Glomerular visceral epithelial cell (primary cell): ENCODE measurements around the gene INPP4A.

Experiments used
- DNase-seq: peaks from one replicate; pipeline ENCODE4 v3.0.0-alpha.2; 2016; ENCODE audit errors: extremely low spot score

The INPP4A gene

GRCh38 chr2:98476192-98476868, 31.7 kb downstream of the INPP4A start:
- DNase-seq = peak; percentile 36

GRCh38 chr2:98477036-98477435, 32.4 kb downstream of the INPP4A start:
- DNase-seq = no peak

GRCh38 chr2:98477506-98477905, 32.8 kb downstream of the INPP4A start:
- DNase-seq = no peak

- no peak for DNase-seq
Observed at GRCh38 chr2:98478088-98478551, 33.5 kb downstream of the INPP4A start.

GRCh38 chr2:98478907-98479306, 34.2 kb downstream of the INPP4A start:
- no peak for DNase-seq

- no peak for DNase-seq
Observed at GRCh38 chr2:98479371-98479770, 34.7 kb downstream of the INPP4A start.

- DNase-seq = peak; percentile 84
Observed at GRCh38 chr2:98479959-98480524, 35.4 kb downstream of the INPP4A start.

DNA sequence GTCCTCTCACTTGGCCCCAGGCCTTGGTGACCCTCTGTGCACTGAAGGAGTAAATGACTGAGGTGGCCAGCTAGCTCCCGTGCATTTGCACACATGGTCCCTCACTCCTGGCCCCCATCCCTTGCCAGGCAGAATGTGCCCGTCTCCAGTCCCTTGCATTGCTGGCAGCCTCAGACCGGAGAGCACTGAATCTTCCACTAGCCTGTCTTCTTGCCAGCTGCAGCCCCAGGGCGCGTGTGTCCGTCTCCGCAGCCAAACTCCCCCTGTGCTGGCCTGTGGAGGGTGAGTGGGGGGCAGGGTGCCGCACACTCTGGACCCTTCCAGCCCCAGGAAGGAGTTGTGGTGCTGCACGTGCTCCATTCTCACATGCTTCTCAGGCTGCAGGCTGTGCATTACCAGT, 35.9 kb downstream of the INPP4A start:
- no peak for DNase-seq

DNA sequence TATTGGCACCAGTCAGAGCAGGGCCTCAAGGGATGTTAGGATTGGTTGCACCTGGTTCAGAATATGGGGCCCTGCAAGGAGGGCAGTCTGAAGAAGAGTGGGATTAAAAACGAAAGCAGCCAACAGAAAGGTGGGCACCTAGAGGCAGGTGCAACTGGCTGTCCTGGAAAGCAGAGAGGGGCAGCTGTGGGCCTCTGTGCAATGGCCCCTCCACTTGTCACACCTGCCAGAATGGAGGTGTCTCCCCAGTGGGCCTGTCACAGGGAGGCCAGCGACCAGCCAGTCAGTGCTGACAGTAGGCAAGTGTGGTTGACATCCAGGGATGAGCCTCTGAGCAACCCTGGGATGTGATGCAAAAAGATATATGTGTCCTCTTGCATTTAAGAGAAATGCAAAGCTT, 37.7 kb downstream of the INPP4A start:
- DNase-seq = no peak

DNA sequence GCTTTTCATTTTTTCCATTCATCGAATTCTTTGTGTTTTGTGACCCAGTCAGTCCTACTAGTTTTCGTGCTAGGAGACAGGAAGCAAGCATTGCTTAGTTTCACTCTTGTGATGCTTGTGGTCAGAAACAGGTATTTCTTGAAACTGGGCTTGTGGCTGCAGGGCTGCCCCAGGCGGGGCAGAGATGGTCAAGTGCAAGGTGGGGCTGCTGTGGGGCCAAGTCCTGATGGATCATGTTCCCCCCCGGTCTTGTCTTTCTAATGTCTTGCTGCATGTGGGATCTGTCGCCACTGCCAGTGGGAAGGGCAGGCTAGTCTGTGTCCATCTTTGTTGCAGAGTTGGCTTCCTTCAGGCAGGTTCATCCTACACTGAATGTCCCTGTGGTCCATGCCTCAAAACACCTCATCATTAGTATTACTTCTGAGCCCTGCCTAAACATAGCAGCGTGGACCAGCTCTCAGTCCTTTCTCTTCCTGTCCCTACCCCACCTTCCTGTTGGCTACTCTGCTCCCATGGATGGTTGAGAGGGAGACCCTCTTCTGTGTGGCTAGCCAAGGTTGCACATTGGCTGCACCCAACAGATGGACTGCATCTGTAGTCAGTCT, 38.7 kb downstream of the INPP4A start:
- peak; percentile 35 for DNase-seq

DNA sequence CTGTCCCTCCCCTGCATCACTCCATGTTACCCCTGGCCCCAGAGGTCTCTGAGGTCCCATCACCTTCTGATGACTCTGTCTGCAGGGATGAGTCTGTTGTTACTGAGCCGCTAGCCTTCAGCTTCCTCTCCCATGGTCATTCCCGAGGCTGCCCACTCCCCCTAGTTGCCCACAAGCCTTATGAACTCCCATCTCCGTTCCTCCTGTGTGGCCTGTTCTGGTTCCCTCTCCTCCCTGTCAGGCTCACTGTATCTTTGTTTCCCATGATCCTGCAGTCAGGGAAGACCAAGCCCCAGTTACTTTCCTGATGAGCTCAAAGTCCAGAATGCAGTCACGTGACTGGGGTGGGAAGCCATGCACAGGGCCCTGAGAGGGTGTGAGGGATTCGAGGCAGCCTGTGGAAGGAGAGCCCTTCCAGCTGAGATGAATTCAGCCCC, 39.5 kb downstream of the INPP4A start:
- no peak for DNase-seq

- DNase-seq = no peak
Observed at GRCh38 chr2:98484652-98485452, 40.2 kb downstream of the INPP4A start.

- no peak for DNase-seq
Observed at GRCh38 chr2:98485453-98485755, 40.7 kb downstream of the INPP4A start.

GRCh38 chr2:98486374-98486981, 41.8 kb downstream of the INPP4A start:
- no peak for DNase-seq

DNA sequence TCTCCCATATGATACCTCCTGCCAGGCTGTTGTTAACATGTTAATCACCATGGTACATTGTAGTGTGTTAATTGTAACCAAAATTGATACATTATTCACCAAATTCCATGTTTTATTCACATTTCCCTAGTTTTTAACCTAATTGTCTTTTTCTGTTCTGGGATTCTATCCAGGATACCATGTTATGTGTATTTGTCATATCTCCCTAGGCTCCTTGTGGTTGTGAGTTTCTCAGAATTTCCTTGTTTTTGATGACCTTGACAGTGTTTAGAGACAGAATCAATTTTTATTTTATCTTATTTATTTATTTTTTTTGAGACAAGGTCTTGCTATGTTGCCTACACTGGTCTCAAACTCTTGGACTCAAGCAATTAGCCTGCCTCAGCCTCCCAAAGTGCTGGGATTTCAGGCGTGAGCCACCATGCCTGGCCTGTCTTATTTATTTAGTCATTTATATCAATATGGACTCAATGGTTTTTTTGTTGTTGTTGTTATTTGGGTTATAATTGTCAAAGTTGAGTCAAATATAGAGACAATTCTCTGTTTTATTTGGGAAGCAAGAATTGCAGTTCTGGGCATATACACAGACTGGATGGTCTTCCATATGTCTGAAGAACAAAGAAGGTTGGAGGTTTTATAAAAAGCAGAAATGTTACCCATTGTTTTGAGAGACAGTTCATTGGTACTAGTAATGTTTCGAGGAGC, 42.6 kb downstream of the INPP4A start:
- DNase-seq = no peak

DNA sequence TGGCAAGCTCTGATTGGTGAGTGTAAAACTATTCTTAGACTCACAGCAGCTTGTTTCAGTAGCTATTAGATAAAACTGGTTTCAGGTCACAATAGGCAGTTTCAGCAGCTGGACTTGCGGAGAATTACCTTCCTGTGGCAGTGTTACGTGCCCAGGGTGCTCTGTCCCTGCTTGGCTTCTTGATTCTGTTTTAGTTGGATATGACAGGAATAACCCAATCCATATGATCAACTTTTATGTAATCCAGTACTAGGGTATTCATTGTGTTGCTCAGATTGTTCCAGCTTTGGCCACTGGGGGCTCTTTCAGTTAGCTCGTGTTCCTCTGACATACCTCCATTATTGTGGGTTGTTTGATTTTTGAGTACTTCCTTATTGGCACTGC, 43.1 kb downstream of the INPP4A start:
- DNase-seq = peak; percentile 26

DNA sequence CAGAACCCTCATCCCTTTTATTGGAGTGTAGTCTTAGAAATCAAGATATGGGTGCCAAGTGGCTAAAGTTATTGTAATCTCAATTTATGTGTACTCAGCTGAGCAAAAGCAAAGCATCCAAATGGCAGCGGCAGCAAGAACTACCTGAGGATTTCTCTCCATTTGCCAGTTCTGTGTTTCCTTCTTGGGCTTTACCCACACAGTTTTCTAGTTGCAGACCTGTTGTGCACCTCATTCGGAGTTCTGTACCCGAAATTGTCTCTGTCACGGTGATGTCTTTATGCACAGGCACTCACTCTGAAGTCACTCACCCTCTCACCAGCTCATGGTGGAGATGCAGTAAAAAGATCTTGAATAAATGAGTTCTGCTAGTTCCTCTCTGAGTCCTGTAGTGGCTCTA, 43.6 kb downstream of the INPP4A start:
- no peak for DNase-seq

- no peak for DNase-seq
Observed at GRCh38 chr2:98489486-98489885, 44.8 kb downstream of the INPP4A start.

- no peak for DNase-seq
Observed at GRCh38 chr2:98489971-98490962, 45.6 kb downstream of the INPP4A start.

- DNase-seq = no peak
Observed at GRCh38 chr2:98492441-98492840, 47.8 kb downstream of the INPP4A start.
